ENCODE results near the gene TOM1L2. TPM values are rescaled to one million over a fixed set of nuclear protein-coding genes. Genes with fewer than 3 reads are reported as not detected.
"Not testable (repeated sequence)": the region's sequence is repeated elsewhere in the genome, so short reads cannot be mapped to it uniquely, and the experiment has no call there.

TOM1L2 gene
- total RNA-seq, 1 donor from 2014 or later: 33.7 TPM

- no peak for DNase-seq (ENCODE audit: extremely low read depth, low read depth, low spot score)
These were observed 46.2 kb downstream of the TOM1L2 start for GRCh38 chr17:17926036-17926435.

GRCh38 chr17:17924857-17925250, 47.3 kb downstream of the TOM1L2 start:
- DNase-seq (ENCODE audit: extremely low read depth, low read depth, low spot score): no peak

GRCh38 chr17:17924131-17924856, 47.9 kb downstream of the TOM1L2 start:
- no peak for DNase-seq (ENCODE audit: extremely low read depth, low read depth, low spot score)

GRCh38 chr17:17922070-17922614, 50.1 kb downstream of the TOM1L2 start:
- DNase-seq (ENCODE audit: extremely low read depth, low read depth, low spot score): no peak

GRCh38 chr17:17921192-17922069, 50.8 kb downstream of the TOM1L2 start:
- DNase-seq (ENCODE audit: extremely low read depth, low read depth, low spot score): no peak

GRCh38 chr17:17919169-17920107, 52.8 kb downstream of the TOM1L2 start:
- no peak for DNase-seq (ENCODE audit: extremely low read depth, low read depth, low spot score)

- DNase-seq (ENCODE audit: extremely low read depth, low read depth, low spot score): no peak
These were observed 54.8 kb downstream of the TOM1L2 start for GRCh38 chr17:17917394-17917793.

- no peak for DNase-seq (ENCODE audit: extremely low read depth, low read depth, low spot score)
These were observed 57.0 kb downstream of the TOM1L2 start for GRCh38 chr17:17915183-17915582.

- no peak for DNase-seq (ENCODE audit: extremely low read depth, low read depth, low spot score)
These were observed 58.4 kb downstream of the TOM1L2 start for GRCh38 chr17:17913695-17914332.

GRCh38 chr17:17912336-17912735, 59.9 kb downstream of the TOM1L2 start:
- not testable (repeated sequence) for DNase-seq (ENCODE audit: extremely low read depth, low read depth, low spot score)

- DNase-seq (ENCODE audit: extremely low read depth, low read depth, low spot score): no peak
These were observed 61.1 kb downstream of the TOM1L2 start for GRCh38 chr17:17911001-17911613.

- DNase-seq (ENCODE audit: extremely low read depth, low read depth, low spot score): no peak
These were observed 62.1 kb downstream of the TOM1L2 start for GRCh38 chr17:17910060-17910459.

- no peak for DNase-seq (ENCODE audit: extremely low read depth, low read depth, low spot score)
These were observed 63.1 kb downstream of the TOM1L2 start for GRCh38 chr17:17909078-17909477.

- DNase-seq (ENCODE audit: extremely low read depth, low read depth, low spot score): no peak
These were observed 64.7 kb downstream of the TOM1L2 start for GRCh38 chr17:17907469-17907868.

GRCh38 chr17:17906418-17907215, 65.6 kb downstream of the TOM1L2 start:
- no peak for DNase-seq (ENCODE audit: extremely low read depth, low read depth, low spot score)

- no peak for DNase-seq (ENCODE audit: extremely low read depth, low read depth, low spot score)
These were observed 67.2 kb downstream of the TOM1L2 start for GRCh38 chr17:17905036-17905320.

GRCh38 chr17:17904166-17905035, 67.8 kb downstream of the TOM1L2 start:
- DNase-seq (ENCODE audit: extremely low read depth, low read depth, low spot score): no peak

- no peak for DNase-seq (ENCODE audit: extremely low read depth, low read depth, low spot score)
These were observed 69.3 kb downstream of the TOM1L2 start for GRCh38 chr17:17902877-17903276.
